Measurements from ENCODE around the gene UFSP2.
"Not testable (repeated sequence)": the region's sequence is repeated elsewhere in the genome, so short reads cannot be mapped to it uniquely, and the experiment has no call there.

Gene UFSP2

DNA sequence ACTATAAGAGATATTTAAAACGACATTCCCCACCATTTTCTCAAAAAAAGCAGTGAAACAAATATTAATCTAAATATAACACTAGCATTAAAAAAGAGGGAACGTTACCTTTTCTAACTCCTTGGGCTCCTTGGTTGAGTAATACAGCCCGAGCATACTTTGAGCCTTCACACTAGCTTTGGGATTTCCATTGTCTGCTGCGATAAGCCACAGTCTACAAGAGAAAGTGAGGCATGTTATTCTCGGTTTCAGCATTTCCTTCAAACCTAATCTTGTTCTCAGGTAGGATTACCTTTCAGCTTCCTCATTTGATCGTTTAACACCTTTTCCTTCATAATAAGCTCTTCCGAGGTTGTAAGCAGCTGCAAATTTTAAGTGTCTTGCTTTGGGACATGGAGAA is 51.7 kb downstream of the UFSP2 start:
- H3K9ac ChIP-seq (ENCODE audit: low read depth in 1 of 2, low read length in 2 of 2) = no peak overlapping the region
- no peak overlapping the region for H3K27ac ChIP-seq (ENCODE audit: low read depth, low read length)
- no peaks in the 10 kb centered on the region for H3K4me1 ChIP-seq (ENCODE audit: control insufficient read depth in 1 of 2, insufficient read depth in 2 of 2, low read length in 2 of 2)
- no peak overlapping the region for H3K4me3 ChIP-seq (ENCODE audit: low read depth in 1 of 2, low read length in 2 of 2)
- peaks cover 0 to 6% of the 10 kb centered on the region in 2 donors for H3K36me3 ChIP-seq (ENCODE audit: control insufficient read depth in 1 of 2, insufficient read depth in 2 of 2, low read length in 2 of 2)
- H3K27me3 ChIP-seq (ENCODE audit: control insufficient read depth in 1 of 2, insufficient read depth in 2 of 2, low read length in 2 of 2) = no peaks in the 10 kb centered on the region
- H3K9me3 ChIP-seq (ENCODE audit: control insufficient read depth in 1 of 2, low read length in 2 of 2) = no peaks in the 10 kb centered on the region

DNA sequence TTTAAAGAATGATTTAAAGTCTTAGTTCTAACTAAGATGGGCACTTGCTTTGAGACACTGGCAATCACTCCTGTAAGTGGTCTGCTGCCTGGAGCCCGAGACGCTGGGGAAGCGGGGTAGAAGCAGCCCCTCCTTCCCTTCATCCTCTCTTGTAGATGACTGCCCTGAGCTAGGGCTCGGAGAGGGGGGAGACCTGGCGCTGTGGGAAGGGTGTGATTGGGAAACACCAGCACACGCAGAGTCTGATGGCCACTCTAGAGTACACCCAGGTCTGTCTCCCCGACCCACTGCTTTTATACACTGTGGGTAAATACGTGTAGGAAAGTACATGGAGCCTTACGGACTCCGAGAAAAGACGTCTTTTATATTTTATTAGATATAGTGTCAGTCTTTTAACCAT is 54.1 kb downstream of the UFSP2 start:
- no peak overlapping the region for H3K27ac ChIP-seq (ENCODE audit: low read depth, low read length)
- no peaks in the 10 kb centered on the region for H3K27me3 ChIP-seq (ENCODE audit: control insufficient read depth in 1 of 2, insufficient read depth in 2 of 2, low read length in 2 of 2)
- H3K4me3 ChIP-seq (ENCODE audit: low read depth in 1 of 2, low read length in 2 of 2) = no peak overlapping the region
- no peaks in the 10 kb centered on the region for H3K9me3 ChIP-seq (ENCODE audit: control insufficient read depth in 1 of 2, low read length in 2 of 2)
- no peak overlapping the region for H3K9ac ChIP-seq (ENCODE audit: low read depth in 1 of 2, low read length in 2 of 2)
- H3K36me3 ChIP-seq (ENCODE audit: control insufficient read depth in 1 of 2, insufficient read depth in 2 of 2, low read length in 2 of 2) = peaks cover 0 to 6% of the 10 kb centered on the region in 2 donors
- no peaks in the 10 kb centered on the region for H3K4me1 ChIP-seq (ENCODE audit: control insufficient read depth in 1 of 2, insufficient read depth in 2 of 2, low read length in 2 of 2)

DNA sequence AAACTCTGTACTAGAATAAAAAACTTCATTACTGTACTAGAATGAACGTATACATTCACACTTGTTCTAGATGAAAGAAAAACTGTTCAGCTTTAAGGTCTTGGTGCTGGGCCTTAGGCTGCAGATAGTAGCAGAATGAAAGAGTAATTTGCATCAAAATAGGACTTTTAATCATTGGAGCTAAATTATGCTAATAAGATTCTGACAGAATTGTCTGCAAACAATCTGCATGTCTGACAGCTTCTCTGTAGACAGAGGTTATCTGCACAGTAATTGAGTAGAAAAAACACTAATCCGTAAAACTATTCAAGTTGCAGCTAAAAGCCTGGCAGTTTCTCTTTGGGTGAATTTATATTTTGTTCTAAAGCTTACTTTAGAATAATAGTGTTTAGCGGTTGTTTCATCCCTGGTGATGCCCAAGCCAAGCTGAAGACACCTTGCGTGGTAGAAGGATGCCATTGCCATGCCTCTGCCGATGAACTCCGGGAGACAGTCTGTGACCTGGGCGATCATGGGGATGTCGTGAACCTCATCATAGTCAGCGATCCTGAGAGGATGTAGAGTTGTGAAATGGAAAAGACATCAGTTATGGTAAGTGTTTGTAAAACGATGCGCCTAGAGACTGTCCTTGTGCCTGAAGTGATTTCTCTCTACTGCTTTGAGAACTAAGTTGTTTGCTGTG is 55.4 kb downstream of the UFSP2 start:
- no peak overlapping the region for H3K27ac ChIP-seq (ENCODE audit: low read depth, low read length)
- no peaks in the 10 kb centered on the region for H3K9me3 ChIP-seq (ENCODE audit: control insufficient read depth in 1 of 2, low read length in 2 of 2)
- no peak overlapping the region for H3K4me3 ChIP-seq (ENCODE audit: low read depth in 1 of 2, low read length in 2 of 2)
- H3K27me3 ChIP-seq (ENCODE audit: control insufficient read depth in 1 of 2, insufficient read depth in 2 of 2, low read length in 2 of 2) = no peaks in the 10 kb centered on the region
- peaks cover 0 to 6% of the 10 kb centered on the region in 2 donors for H3K36me3 ChIP-seq (ENCODE audit: control insufficient read depth in 1 of 2, insufficient read depth in 2 of 2, low read length in 2 of 2)
- no peaks in the 10 kb centered on the region for H3K4me1 ChIP-seq (ENCODE audit: control insufficient read depth in 1 of 2, insufficient read depth in 2 of 2, low read length in 2 of 2)
- no peak overlapping the region for H3K9ac ChIP-seq (ENCODE audit: low read depth in 1 of 2, low read length in 2 of 2)

DNA sequence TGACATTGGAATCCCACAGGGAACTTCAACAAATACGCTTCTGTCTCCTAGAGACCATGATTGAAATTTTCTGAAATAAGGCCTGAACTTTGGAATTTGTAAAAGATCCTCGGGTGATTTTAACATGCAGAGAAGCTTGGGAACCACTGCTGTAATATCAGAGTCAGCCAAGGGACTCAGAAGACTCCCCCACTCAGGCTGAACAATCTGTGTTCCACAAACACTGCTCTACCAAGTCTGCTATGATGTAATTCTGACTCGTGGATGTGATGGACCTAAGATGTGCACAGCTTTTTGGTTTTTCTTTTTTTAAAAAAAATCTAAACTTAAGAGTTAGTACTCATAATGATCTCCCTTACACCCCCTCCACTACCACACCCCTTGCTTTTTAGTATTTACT is 56.0 kb downstream of the UFSP2 start:
- Histone ChIP-seq H3K4me1 (ENCODE audit: control insufficient read depth in 1 of 2, insufficient read depth in 2 of 2, low read length in 2 of 2) (no peaks in the 10 kb centered on the region), H3K36me3 (ENCODE audit: control insufficient read depth in 1 of 2, insufficient read depth in 2 of 2, low read length in 2 of 2) (peaks cover 0 to 6% of the 10 kb centered on the region in 2 donors), H3K27ac (ENCODE audit: low read depth, low read length) (no peak overlapping the region), H3K27me3 (ENCODE audit: control insufficient read depth in 1 of 2, insufficient read depth in 2 of 2, low read length in 2 of 2) (no peaks in the 10 kb centered on the region), H3K4me3 (ENCODE audit: low read depth in 1 of 2, low read length in 2 of 2) (no peak overlapping the region), H3K9me3 (ENCODE audit: control insufficient read depth in 1 of 2, low read length in 2 of 2) (no peaks in the 10 kb centered on the region), H3K9ac (ENCODE audit: low read depth in 1 of 2, low read length in 2 of 2) (no peak overlapping the region)

DNA sequence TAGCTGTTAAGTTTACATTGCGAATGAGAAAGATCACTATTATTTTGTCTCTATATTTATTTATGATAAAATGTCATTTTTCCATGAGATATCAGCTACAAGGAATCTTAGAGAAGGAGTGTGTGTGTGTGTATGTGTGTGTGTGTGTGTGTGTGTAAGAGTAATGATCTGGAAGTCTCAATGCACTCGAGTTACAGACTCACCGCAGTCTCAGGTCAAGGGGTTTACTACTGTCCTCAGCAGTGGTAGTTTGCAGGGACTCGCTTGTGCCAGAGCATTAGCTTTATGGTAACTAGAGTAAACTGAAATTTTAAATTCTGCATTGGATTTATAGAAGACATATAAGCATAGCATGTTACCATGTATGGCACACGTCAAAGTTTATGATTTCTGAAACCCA is 60.9 kb downstream of the UFSP2 start:
- Histone ChIP-seq H3K9ac (ENCODE audit: low read depth in 1 of 2, low read length in 2 of 2) (no peak overlapping the region), H3K27ac (ENCODE audit: low read depth, low read length) (no peak overlapping the region), H3K4me1 (ENCODE audit: control insufficient read depth in 1 of 2, insufficient read depth in 2 of 2, low read length in 2 of 2) (no peaks in the 10 kb centered on the region), H3K9me3 (ENCODE audit: control insufficient read depth in 1 of 2, low read length in 2 of 2) (no peaks in the 10 kb centered on the region), H3K27me3 (ENCODE audit: control insufficient read depth in 1 of 2, insufficient read depth in 2 of 2, low read length in 2 of 2) (no peaks in the 10 kb centered on the region), H3K4me3 (ENCODE audit: low read depth in 1 of 2, low read length in 2 of 2) (no peak overlapping the region), H3K36me3 (ENCODE audit: control insufficient read depth in 1 of 2, insufficient read depth in 2 of 2, low read length in 2 of 2) (no peaks in the 10 kb centered on the region)

DNA sequence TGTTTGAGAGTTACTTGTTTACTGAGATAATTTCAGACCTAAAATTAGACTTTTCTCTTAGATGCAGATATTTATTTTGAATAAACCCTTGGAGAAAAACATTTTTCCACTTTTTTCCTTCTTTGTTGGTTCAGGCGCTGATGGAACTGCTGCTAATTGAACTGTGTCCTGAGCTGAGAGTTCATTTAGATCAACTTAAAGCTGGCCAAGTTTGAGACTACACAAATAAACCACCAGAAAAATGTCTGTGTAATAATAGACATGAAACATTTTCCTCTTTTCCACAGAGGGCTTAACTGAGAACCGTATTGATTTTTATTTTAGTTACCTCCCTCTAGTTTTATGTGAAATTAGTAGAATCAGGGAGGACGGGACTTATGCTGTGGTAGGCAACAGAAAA is 62.5 kb downstream of the UFSP2 start:
- no peaks in the 10 kb centered on the region for H3K4me1 ChIP-seq (ENCODE audit: control insufficient read depth in 1 of 2, insufficient read depth in 2 of 2, low read length in 2 of 2)
- no peak overlapping the region for H3K9ac ChIP-seq (ENCODE audit: low read depth in 1 of 2, low read length in 2 of 2)
- no peak overlapping the region for H3K4me3 ChIP-seq (ENCODE audit: low read depth in 1 of 2, low read length in 2 of 2)
- no peaks in the 10 kb centered on the region for H3K9me3 ChIP-seq (ENCODE audit: control insufficient read depth in 1 of 2, low read length in 2 of 2)
- no peaks in the 10 kb centered on the region for H3K27me3 ChIP-seq (ENCODE audit: control insufficient read depth in 1 of 2, insufficient read depth in 2 of 2, low read length in 2 of 2)
- H3K27ac ChIP-seq (ENCODE audit: low read depth, low read length) = no peak overlapping the region
- no peaks in the 10 kb centered on the region for H3K36me3 ChIP-seq (ENCODE audit: control insufficient read depth in 1 of 2, insufficient read depth in 2 of 2, low read length in 2 of 2)

DNA sequence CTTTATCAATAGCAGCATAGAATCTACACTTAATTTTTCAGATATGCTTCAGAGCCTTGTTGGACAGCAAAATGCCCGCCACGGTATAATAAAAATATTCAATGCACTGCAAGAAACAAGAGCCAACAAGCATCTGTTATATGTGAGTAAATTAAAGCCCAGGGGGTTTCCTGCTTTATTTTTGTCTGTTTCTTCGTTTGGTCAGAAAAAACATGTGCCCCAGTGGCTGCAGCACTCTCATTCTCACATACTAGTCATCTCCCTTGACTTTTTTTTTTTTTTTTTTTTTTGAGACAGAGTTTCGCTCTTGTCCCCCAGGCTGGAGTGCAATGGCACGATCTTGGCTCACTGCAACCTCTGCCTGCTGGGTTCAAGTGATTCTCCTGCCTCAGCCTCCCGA is 63.2 kb downstream of the UFSP2 start:
- H3K9ac ChIP-seq (ENCODE audit: low read depth in 1 of 2, low read length in 2 of 2); H3K4me1 ChIP-seq (ENCODE audit: control insufficient read depth in 1 of 2, insufficient read depth in 2 of 2, low read length in 2 of 2); H3K4me3 ChIP-seq (ENCODE audit: low read depth in 1 of 2, low read length in 2 of 2); H3K36me3 ChIP-seq (ENCODE audit: control insufficient read depth in 1 of 2, insufficient read depth in 2 of 2, low read length in 2 of 2); H3K27me3 ChIP-seq (ENCODE audit: control insufficient read depth in 1 of 2, insufficient read depth in 2 of 2, low read length in 2 of 2); H3K27ac ChIP-seq (ENCODE audit: low read depth, low read length); H3K9me3 ChIP-seq (ENCODE audit: control insufficient read depth in 1 of 2, low read length in 2 of 2): not testable (repeated sequence)

DNA sequence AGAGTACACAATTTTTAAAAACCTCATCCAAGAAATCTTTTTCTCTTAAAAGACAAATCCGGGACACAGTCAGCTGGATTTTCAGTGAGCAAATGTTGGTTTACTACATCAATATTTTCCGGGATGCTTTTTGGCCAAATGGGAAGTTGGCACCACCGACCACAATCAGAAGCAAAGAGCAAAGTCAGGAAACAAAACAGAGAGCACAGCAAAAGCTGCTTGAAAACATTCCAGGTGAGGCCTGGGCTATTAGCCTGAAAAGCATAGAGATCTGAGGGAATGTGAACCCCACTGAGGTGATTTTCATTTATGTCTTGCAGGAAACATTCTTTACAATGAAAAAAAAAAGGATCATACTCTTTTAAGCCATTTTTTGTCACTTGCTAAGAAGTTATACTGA is 63.9 kb downstream of the UFSP2 start:
- H3K9ac ChIP-seq (ENCODE audit: low read depth in 1 of 2, low read length in 2 of 2) = no peak overlapping the region
- no peaks in the 10 kb centered on the region for H3K4me1 ChIP-seq (ENCODE audit: control insufficient read depth in 1 of 2, insufficient read depth in 2 of 2, low read length in 2 of 2)
- no peaks in the 10 kb centered on the region for H3K27me3 ChIP-seq (ENCODE audit: control insufficient read depth in 1 of 2, insufficient read depth in 2 of 2, low read length in 2 of 2)
- no peak overlapping the region for H3K27ac ChIP-seq (ENCODE audit: low read depth, low read length)
- H3K9me3 ChIP-seq (ENCODE audit: control insufficient read depth in 1 of 2, low read length in 2 of 2) = no peaks in the 10 kb centered on the region
- H3K36me3 ChIP-seq (ENCODE audit: control insufficient read depth in 1 of 2, insufficient read depth in 2 of 2, low read length in 2 of 2) = no peaks in the 10 kb centered on the region
- no peak overlapping the region for H3K4me3 ChIP-seq (ENCODE audit: low read depth in 1 of 2, low read length in 2 of 2)

DNA sequence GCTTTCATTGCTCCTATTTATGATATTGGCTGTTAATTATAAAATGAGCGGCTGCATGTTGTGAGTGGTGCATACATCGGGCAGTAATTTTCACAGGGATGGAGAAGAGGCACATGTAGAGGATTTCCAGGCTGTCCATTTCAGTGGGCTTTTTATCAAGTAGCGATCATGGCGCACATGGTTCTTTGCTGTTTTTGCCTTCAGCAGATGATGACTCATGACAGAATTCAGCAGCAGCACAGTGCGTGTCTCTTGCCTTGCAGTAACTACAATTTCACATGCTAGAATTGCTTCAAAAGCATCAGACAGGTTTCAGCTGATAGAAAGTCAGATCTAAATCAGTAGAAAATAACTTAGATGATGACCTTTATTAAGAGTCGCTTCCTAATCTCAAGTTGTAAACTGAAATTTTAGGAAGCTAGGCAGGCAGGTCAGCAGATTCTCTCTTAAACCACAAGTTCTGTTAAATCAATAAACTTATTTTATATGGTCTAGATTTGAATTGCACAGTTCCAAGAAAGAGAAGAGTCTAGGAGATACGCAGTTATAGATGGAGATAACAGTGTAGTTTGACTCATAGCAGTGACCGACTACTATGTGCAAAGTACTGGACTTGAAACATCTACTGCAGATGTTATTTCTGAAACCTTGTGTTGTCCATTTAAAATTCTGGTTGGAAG is 65.9 kb downstream of the UFSP2 start:
- no peaks in the 10 kb centered on the region for H3K4me1 ChIP-seq (ENCODE audit: control insufficient read depth in 1 of 2, insufficient read depth in 2 of 2, low read length in 2 of 2)
- no peaks in the 10 kb centered on the region for H3K9me3 ChIP-seq (ENCODE audit: control insufficient read depth in 1 of 2, low read length in 2 of 2)
- H3K36me3 ChIP-seq (ENCODE audit: control insufficient read depth in 1 of 2, insufficient read depth in 2 of 2, low read length in 2 of 2) = no peaks in the 10 kb centered on the region
- no peak overlapping the region for H3K27ac ChIP-seq (ENCODE audit: low read depth, low read length)
- H3K9ac ChIP-seq (ENCODE audit: low read depth in 1 of 2, low read length in 2 of 2) = no peak overlapping the region
- no peaks in the 10 kb centered on the region for H3K27me3 ChIP-seq (ENCODE audit: control insufficient read depth in 1 of 2, insufficient read depth in 2 of 2, low read length in 2 of 2)
- H3K4me3 ChIP-seq (ENCODE audit: low read depth in 1 of 2, low read length in 2 of 2) = no peak overlapping the region

DNA sequence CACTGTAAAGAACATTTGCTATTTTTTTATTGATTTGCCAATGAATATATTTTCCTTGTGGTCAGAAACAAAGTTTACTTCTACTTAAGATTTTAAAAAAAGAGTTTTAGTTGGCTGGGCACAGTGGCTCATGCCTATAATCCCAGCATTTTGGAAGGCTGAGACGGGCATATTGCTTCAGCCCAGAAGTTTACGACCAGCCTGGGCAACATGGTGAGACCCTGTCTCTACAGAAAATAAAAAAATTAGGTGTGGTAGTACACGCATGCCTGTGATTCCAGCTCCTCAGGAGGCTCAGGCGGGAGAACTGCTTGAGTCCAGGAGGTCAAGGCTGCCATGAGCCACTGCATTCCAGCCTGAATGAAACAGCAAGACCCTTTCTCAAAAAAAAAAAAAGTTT is 66.8 kb downstream of the UFSP2 start:
- Histone ChIP-seq H3K27me3 (ENCODE audit: control insufficient read depth in 1 of 2, insufficient read depth in 2 of 2, low read length in 2 of 2) (no peaks in the 10 kb centered on the region), H3K27ac (ENCODE audit: low read depth, low read length) (no peak overlapping the region), H3K9me3 (ENCODE audit: control insufficient read depth in 1 of 2, low read length in 2 of 2) (no peaks in the 10 kb centered on the region), H3K4me3 (ENCODE audit: low read depth in 1 of 2, low read length in 2 of 2) (no peak overlapping the region), H3K4me1 (ENCODE audit: control insufficient read depth in 1 of 2, insufficient read depth in 2 of 2, low read length in 2 of 2) (no peaks in the 10 kb centered on the region), H3K9ac (ENCODE audit: low read depth in 1 of 2, low read length in 2 of 2) (no peak overlapping the region), H3K36me3 (ENCODE audit: control insufficient read depth in 1 of 2, insufficient read depth in 2 of 2, low read length in 2 of 2) (peaks cover 0 to 6% of the 10 kb centered on the region in 2 donors)

Measured in duodenal mucosa (tissue), 2 donors.